ENCODE results near the gene SMARCE1. TPM values are rescaled to one million over a fixed set of nuclear protein-coding genes. Genes with fewer than 3 reads are reported as not detected.

The SMARCE1 gene
- total RNA-seq, result 10 to 100 TPM; 51.8 to 88.0 (median 59.4) TPM
- polyA plus RNA-seq, result 10 to 100 TPM; 38.6 to 60.9 TPM
- long read RNA-seq, donor 1, full-length matches to known transcripts, result 33 of 42 reads
- long read RNA-seq, donor 1, partial matches to known transcripts, result 7 of 42 reads
- long read RNA-seq, donor 1, other reads (novel, unspliced or antisense), result 2 of 42 reads
- long read RNA-seq, donor 2, full-length matches to known transcripts, result 119 of 126 reads
- long read RNA-seq, donor 2, partial matches to known transcripts, result 6 of 126 reads
- long read RNA-seq, donor 2, other reads (novel, unspliced or antisense), result 1 of 126 reads
- long read RNA-seq, donor 3, full-length matches to known transcripts, result 34 of 38 reads
- long read RNA-seq, donor 3, partial matches to known transcripts, result 4 of 38 reads
- long read RNA-seq, donor 3, other reads (novel, unspliced or antisense), result 0 of 38 reads

DNA sequence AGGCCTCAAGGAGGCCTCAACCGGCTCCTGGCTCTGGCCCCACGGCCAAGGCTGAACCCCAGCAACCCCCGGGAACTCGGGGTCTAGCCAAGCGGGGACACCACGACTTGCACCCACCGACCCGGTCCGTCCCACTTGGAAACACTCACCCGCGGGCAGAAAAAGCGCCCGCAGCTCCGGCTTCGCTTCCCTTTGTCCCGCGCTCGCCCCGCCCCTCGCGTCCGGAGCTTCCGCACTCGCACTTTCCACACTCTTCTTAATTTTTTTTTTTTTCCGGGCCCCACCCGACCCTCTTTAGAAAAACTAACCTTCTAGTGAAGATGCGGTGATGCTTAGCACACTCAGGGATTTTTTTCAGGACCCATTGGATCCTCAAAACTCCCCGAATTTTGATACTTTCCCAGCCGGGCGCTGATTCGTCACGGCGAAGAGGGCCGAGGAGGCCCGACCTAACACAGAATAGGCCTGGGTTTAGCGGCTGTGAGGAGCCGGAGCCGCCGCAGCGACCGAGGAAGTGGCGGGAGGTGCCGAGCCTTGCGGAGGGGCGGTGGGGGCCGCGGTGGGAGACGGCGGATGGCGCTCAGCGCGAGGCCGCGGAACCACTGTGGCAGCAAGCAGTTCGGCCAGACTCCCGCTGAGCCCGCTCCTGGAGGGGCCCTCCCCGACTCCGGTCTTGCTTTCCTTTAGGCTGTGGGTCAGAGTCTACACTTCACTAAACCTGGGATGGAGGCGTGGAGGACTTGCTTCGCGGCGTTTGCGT, at the start of gene SMARCE1:
SMARCE1 (minus strand) TSS at position 195 of the 760 bp plus-strand sequence. CDS start 2,016 bp downstream, outside the sequence.
- ATAC-seq, result peak; percentile 76 to 90 (median 90)
- 0 to 1% (median 0%) methylated on average over 41 to 64 of the region's 64 CpGs for WGBS, 4 donors
- H3K9me3 ChIP-seq, result no peaks in the 10 kb centered on the region
- H3K4me3 ChIP-seq, result peak within 1 kb of the TSS; percentile 70 to 97 (median 90)
- DNase-seq, result peak; percentile 65 to 84 (median 75)
- peaks cover 0 to 38% (median 27%) of the 10 kb centered on the region in 12 donors for H3K4me1 ChIP-seq
- H3K27me3 ChIP-seq, result no peaks in the 10 kb centered on the region
- H3K27ac ChIP-seq, result peak within 1 kb of the TSS; percentile 95 to 100 (median 98)
- H3K36me3 ChIP-seq, result peaks cover 0 to 34% (median 25%) of the 10 kb centered on the region in 9 donors
- intact Hi-C loops (cut with DNase I), result loop anchor here in 1 of 10 donors (10.0 kb wide), 1 partner anchor 147 kb away; the partner anchor contains the start of gene KRT28
- TF ChIP-seq POLR2A (IDR thresholded peaks at IDR 0.05), result no peak
- TF ChIP-seq, protein P1, sequence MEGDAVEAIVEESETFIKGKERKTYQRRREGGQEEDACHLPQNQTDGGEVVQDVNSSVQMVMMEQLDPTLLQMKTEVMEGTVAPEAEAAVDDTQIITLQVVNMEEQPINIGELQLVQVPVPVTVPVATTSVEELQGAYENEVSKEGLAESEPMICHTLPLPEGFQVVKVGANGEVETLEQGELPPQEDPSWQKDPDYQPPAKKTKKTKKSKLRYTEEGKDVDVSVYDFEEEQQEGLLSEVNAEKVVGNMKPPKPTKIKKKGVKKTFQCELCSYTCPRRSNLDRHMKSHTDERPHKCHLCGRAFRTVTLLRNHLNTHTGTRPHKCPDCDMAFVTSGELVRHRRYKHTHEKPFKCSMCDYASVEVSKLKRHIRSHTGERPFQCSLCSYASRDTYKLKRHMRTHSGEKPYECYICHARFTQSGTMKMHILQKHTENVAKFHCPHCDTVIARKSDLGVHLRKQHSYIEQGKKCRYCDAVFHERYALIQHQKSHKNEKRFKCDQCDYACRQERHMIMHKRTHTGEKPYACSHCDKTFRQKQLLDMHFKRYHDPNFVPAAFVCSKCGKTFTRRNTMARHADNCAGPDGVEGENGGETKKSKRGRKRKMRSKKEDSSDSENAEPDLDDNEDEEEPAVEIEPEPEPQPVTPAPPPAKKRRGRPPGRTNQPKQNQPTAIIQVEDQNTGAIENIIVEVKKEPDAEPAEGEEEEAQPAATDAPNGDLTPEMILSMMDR (IDR thresholded peaks at IDR 0.05), result no peak

DNA sequence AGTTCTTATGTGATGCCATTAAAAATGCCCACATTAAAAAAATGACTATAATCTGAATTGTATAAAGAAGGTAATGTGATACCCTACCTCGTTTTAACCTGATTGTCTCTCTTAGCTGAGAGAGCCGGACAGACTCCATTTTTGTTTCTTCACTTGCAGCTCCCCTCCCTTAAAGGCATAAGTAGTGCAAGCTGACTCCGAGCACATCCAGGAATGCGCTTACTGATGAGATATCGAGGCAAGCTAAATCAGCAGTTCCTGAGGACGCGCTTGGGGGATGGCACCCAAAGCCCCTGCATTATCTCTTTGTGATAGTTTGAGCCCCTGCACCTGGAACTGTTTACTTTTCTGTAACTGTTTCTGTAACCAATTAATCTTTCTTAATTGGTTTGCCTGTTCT, 49.7 kb upstream of the SMARCE1 start:
- Histone ChIP-seq H3K36me3 (no peaks in the 10 kb centered on the region), H3K27me3 (peaks cover 0 to 41% (median 9%) of the 10 kb centered on the region in 9 donors), H3K4me3 (no peak overlapping the region), H3K9me3 (no peaks in the 10 kb centered on the region), H3K27ac (no peak overlapping the region), H3K4me1 (no peaks in the 10 kb centered on the region)
- DNase-seq, result no peak
- TF ChIP-seq POLR2A (IDR thresholded peaks at IDR 0.05), result no peak
- TF ChIP-seq, protein P1 (IDR thresholded peaks at IDR 0.05), result no peak
- ATAC-seq, result no peak
- WGBS, 4 donors, result 31 to 41% (median 32%) methylated on average over 7 of the region's 7 CpGs
- intact Hi-C loops (cut with DNase I), result loop anchor here in 1 of 10 donors (10.0 kb wide), 1 partner anchor 58 kb away; the partner anchor contains the start of gene KRT25

DNA sequence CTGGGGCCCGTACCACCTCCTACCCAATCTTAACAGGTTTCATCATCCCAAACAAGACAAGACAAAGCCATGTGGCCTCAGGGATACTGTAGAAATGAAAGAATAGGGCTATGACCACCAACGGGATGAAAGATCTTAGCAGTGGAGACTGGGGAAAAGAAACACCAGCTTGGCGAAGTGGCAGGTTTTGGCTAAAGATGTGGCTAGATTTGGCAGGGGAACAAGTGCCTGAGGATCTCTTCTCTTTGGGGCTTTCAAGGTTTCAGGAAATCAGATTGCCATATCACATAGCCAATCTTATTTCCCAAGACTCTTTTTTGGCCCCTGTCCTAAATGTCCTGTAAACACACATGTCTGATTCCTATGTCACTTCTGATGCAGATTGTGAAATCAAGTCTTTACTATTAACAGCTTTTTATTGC, 49.0 kb upstream of the SMARCE1 start:
- Histone ChIP-seq H3K4me1 (no peaks in the 10 kb centered on the region), H3K4me3 (no peak overlapping the region), H3K36me3 (no peaks in the 10 kb centered on the region), H3K27ac (no peak overlapping the region), H3K27me3 (peaks cover 0 to 35% (median 9%) of the 10 kb centered on the region in 9 donors), H3K9me3 (no peaks in the 10 kb centered on the region)
- DNase-seq (no peak), ATAC-seq (no peak)
- 70 to 88% (median 81%) methylated on average over 3 of the region's 3 CpGs for WGBS, 4 donors
- TF ChIP-seq POLR2A (IDR thresholded peaks at IDR 0.05), result no peak
- intact Hi-C loops (cut with DNase I), result loop anchor here in 1 of 10 donors (10.0 kb wide), 1 partner anchor 58 kb away; the partner anchor contains the start of gene KRT25

DNA sequence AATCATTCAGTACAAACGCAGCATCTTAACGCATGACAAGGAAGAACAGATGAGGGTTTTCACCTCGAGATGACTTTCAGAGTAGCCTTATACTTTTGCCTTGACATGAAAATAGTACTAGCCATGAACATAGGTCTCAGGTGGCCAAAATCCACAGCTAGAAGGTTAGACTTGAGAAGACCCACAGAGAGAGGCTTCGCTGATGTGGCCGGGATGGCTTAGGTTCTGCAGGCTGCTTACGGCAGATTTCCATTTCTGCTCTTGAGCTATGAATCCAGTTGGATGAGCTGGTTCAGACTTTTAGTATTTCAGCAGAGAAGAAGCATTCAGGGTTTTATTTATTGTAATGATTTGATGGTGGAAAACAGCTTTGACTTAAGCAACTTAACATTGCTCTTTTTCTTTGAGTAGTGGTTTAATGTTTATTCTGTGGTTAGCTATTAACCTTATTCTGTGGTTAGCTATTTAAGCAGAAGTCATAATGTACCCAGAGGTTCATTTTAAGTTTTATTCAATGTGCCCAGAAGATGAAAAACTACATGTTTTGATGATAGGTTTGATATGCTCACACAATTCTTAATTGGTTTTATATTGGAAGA, 48.4 kb upstream of the SMARCE1 start:
- no peak for DNase-seq
- WGBS, 4 donors, result 86 to 94% (median 92%) methylated on average over 6 of the region's 6 CpGs
- Histone ChIP-seq H3K27ac (no peak overlapping the region), H3K36me3 (no peaks in the 10 kb centered on the region), H3K9me3 (no peaks in the 10 kb centered on the region), H3K27me3 (peaks cover 0 to 37% (median 9%) of the 10 kb centered on the region in 9 donors), H3K4me3 (no peak overlapping the region), H3K4me1 (no peaks in the 10 kb centered on the region)
- TF ChIP-seq POLR2A (IDR thresholded peaks at IDR 0.05), result no peak
- TF ChIP-seq, protein P1 (IDR thresholded peaks at IDR 0.05), result no peak
- intact Hi-C loops (cut with DNase I), result loop anchor here in 1 of 10 donors (10.0 kb wide), 1 partner anchor 59 kb away; the partner anchor contains the start of gene KRT25
- no peak for ATAC-seq
